ENCODE measurements around the gene NSMF.
A peak's percentile ranks its signal among the peaks of the same experiment; 100 is the strongest.
"Not testable (repeated sequence)": the region's sequence is repeated elsewhere in the genome, so short reads cannot be mapped to it uniquely, and the experiment has no call there.

Gene NSMF

DNA sequence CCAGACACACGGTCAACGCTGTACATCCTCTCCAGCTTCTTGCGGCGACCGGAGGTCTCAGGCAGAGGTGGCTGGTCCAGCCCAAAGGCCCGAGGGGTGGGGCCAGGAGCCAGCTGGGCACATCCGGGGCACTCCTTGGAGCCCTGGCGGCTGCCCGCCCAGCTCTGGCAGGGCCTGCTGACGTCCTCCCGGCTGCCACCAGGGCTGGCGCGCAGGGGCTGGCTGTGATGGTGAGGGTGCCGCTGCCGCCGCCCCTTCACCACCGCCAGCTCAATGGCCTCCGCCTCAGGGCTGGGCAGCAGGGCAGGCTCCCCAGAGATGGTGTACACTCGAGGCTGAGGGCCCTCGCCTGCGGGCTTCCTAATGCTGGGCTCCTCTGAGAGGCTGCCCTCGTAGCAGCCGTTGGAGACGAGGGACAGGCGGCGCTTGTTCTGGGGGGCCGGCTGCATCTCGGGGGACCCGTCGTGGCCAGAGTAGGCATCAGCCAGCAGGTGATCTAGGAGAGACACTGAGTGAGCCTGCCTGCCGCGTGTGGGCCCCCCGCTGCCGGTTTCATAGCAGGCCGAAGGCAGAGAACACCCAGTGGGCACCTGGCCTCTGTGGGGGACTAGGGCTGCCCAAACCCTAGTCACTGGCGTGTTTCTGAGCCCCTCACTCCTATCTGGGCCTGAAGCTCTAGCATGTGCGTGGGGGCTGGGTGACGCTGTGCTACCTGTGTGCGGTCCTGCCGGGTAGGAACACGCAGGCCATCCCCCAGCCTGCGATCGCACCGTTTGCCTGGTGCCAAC lies 1.5 kb downstream of the NSMF start:
- DNase-seq = peak; percentile 33

GRCh38 chr9:137456864-137457405 lies 2.2 kb downstream of the NSMF start:
- DNase-seq = peak; percentile 21

DNA sequence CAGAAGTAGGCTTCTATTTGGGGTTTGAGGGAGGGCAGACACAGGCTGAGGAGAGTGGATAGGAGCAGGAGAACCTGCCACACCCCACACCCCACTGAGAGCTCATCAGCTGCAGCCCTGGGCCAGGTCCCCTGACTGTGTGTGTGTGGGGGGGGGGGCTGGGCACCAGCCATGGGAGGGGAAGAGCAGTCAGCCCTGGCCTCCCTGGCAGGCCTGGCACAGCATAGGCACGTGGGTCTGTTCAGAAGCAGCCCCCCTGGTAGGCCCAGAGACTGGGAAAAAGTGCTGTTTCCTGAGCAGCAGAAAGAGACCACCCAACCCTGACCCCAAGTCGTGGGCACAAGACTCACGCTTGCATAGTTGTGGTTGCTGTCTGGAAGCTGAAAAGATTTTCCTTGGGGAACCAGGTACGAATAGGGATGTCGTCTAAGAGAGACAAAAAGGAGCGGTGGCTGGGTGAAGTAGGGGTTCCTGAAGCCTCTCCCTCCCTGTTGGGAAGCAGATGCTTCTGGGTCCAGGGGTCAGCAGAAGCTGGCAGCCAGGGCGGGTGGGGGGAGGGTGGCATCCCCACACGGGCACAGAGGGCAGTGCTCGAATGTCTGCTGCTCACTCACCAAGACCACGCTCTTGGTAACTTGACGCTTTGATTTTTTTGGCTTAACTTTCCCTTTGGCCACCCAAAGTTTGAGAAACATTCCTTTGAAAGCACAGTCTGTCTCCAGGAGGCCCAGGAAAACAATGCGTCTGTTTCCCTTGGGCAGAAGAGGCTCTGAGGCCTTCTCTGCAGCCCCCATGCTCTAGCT lies 2.9 kb downstream of the NSMF start:
- DNase-seq = peak; percentile 24

DNA sequence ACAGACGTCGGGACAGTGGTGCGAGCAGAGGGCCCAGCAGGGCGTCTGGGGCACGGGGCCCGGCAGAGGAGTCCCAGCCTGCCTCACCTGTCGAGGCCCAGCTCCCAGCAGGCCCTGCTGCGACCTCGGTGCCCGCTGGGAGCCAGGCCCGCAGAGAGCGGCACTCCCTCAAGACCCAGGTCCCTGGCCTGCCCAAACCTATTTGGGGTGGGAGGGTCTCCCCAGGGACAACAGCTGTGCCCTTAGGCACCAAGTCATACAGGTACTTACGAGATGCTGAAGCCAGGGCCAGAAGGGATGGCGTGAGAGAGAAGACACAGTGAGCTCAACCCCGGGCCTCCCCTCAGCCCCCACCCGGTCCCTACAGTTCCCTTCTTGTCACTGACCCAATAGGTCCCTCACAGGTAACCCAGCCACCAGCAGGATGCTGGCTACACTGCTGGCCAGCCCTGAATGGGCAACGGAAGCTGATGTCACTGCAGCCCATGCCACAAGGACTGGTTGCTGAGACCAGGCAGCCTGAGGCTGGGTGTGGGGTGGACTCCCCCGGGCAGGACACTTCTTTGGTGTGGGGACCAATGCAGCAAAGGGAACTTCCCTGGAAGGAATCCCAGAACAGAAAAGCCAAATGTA lies 3.7 kb downstream of the NSMF start:
- DNase-seq = peak; percentile 21

DNA sequence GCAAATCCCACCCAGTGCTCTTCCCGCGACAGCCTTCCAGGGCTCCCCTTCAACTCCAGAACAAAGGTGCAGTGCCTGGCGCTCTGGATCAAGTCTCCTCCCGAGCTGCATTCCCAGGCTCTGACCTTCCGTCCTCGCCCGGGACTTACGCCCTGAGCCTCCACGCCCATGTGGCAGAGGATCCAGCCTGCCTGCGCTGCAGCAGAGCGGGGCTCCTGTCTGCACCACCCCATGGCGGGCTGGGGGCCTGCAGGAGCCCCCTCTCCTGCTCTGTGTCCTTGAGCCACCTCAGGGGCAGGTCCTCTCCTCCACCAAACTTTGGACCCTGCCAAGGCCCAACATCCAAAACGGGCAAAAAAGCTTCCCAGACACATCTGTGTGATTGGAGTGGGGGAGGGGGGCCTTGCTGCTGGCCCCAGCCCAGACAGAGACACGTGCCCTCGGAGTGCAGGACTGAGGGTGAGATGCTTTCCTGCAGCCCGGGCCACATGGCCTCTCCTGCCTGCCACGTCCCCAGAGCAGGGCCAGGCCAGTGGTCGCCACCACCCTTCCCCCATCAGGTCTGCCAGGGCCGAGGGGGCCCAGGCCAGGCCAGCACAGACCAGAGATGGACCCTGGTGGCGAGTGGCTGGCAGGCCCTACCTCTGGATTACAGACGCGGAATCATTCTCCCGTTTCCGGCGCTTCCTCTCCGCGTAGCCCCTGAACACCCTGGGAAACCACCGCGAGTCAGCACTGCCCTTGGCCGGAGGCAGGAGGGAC lies 4.4 kb downstream of the NSMF start:
- DNase-seq = peak; percentile 52

DNA sequence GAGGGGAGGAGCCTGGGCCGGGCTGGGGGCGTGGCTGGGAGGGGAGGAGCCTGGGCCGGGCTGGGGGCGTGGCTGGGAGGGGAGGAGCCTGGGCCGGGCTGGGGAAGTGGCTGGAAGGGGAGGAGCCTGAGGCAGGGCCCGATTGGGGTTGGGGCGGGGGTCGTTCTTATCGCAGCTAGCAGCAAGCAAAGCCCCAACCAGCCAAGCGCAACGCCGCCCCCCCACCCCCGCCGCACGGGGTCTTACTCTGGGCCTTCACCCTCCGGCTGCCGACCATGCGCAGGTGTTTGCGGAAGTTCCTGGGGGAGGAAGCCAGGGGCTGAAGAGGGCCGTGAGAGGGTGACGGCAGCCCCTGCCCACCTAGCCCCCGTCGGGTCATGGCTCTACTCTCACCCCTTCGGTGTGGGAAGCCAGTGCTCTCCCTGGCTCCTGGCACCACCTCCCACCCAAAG lies 5.0 kb downstream of the NSMF start:
- peak; percentile 58 for DNase-seq

DNA sequence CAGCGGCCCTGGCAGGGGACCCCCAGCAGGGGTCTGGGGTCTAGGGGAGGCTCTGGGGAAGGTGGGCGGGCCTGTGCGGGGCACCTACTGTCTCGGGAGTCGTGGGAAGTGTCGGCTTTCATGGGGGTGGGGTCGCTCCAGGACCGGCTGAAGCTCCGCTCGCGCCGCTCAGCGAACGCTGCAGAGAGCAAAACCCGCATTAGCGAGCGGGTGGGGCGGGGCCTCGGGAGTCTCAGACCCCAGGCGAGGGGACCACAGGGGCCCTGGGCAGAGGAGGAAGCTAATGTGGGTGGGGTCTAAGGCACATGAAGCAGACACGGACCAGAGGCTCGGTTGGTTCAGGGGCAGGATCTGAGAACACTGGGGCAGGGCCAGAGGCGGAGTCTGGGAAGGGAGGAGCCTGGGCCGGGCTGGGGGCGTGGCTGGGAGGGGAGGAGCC lies 5.5 kb downstream of the NSMF start:
- DNase-seq = peak; percentile 73

DNA sequence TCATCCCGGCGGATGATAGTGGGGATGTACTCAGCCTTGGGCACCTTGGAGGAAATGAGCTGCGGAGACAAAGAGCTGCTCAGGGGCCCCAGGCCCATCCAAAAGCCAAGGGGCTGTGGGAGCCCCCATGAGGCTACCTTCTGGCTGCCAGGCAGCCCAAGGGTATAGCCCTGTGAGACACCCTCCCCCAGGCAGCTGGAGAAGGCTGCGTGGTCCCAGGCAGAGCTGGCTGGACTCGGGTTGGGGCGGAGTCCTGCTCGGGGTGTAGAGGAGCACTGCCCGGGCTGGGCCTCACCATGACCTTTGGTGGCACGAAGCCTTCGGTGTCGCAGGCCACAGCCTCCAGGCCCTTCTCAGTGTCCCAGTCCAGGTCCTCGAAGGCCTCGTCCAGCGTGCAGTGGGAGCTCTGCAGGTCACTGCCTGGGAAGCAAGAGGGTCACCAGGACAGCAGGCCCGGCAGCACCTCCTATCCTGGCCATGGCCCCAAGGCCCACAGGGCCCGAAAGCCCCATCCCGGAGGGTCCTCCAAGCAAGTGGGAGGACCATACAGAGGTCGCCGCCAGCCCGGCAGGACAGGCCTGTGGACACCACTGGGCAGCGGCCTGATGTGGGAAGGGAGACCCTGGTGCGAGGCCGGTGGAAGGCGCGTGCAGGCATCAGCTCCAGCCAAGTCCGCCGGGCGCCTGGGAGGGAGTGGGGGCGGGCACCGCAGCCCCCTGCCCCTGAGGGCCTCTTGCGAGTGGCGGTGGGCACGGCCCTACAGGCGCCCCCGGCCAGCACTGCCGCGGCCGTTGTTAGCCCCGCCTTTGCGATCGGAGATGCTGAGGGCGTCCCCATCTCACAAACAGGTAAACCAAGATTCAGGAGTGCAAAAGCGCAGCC lies 6.1 kb downstream of the NSMF start:
- peak; percentile 27 for DNase-seq

DNA sequence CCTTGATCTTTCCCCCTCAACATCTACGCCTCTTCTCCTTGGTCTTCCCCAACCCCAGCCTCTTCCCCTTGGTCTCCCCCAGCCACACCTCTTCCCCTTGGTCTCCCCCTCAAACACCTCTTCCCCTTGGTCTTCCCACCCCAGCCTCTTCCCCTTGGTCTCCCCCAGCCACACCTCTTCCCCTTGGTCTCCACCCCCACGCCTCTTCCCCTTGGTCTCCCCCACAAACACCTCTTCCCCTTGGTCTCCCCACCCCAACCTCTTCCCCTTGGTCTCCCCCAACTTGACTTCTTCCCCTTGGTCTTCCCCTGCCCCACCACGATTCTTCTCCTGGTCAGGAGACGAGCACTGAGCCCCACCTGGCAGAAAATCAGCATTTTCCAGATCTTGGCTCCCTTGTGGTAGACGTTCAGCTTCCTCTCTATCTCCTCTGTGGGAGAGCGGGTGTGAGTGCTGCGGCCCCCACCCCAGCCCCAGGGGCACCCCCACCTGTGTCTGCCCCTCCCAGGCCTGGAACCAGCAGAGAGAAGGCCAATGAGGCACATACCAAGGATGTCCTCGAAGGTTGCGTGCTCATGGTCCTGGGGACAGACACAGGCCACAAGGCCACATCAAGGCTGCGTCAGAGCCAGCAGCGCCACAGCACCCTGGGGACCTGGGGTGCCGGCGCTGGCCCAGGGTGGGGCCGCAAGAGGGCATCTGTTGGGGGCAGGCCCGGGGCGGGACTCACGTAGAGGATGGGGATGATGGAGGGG lies 7.0 kb downstream of the NSMF start:
- DNase-seq = peak; percentile 18

GRCh38 chr9:137451264-137452005 lies 7.7 kb downstream of the NSMF start:
- not testable (repeated sequence) for DNase-seq

GRCh38 chr9:137450539-137451222 lies 8.5 kb downstream of the NSMF start:
- peak; percentile 13 for DNase-seq

GRCh38 chr9:137449931-137450538 lies 9.1 kb downstream of the NSMF start:
- peak; percentile 16 for DNase-seq

DNA sequence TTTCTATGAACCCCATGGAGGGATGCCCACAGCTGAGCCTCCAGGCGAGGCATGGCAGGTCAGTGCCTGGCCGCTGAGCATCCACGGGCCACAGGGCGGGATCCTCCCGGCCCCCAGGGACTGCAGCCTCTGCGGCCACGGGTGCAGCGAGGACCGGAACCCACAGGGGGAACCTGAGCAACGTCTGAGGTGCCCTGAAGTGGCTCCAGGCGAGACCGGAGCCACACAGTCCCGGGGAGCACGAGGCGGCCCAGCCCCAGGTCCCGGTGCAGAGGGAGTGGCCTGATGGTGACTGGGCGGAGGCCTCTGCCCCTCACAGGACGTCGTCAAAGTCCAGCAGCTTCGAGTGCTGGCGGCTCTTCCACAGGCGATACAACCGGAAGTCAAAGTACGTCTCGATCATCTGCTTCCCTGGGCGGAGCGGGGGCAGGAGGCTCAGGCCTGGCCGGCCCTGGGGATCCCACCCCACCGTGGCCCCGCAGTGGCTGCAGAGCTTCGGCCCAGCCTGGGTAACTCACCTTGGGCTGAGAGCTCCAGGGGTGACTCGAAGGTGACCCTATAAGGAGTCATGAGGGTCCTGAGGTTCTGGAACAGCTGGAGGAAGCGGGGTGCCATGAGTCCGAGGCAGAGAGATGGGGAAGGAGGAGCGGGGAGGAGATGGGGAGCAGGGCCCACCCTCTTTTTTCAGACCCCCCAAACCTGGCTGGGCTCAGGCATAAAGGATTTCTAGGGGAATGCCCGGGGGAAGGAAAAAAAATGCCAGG lies 9.9 kb downstream of the NSMF start:
- DNase-seq = no peak

- DNase-seq = no peak
Observed at GRCh38 chr9:137448602-137448962, 10.6 kb downstream of the NSMF start.

- DNase-seq = no peak
Observed at GRCh38 chr9:137447722-137448601, 11.2 kb downstream of the NSMF start.

GRCh38 chr9:137446851-137447471 lies 12.2 kb downstream of the NSMF start:
- no peak for DNase-seq

Measured in right hindlimb (tissue), 1 donor.